Neutrophil (primary cell): ENCODE measurements around the gene NTM.

ENCODE experiments used
- H3K27ac ChIP-seq: fragments of 200-600 bp; sonication (generic); 2 replicates; pipeline ENCODE4 v1.5.1; 2016; ENCODE audit warnings: mild to moderate bottlenecking, moderate library complexity
- H3K27me3 ChIP-seq: fragments of 200-600 bp; sonication (generic); 2 replicates; pipeline ENCODE4 v1.6.0; 2016; ENCODE audit warnings: mild to moderate bottlenecking
- H3K36me3 ChIP-seq: fragments of 200-600 bp; sonication (generic); 2 replicates; pipeline ENCODE4 v1.5.1; 2017
- H3K4me1 ChIP-seq, 2 experiments: fragments of 200-600 bp in 1 of 2; sonication (generic) in 1 of 2; 1 replicate in 1 of 2; 2 replicates in 1 of 2; pipeline versions ENCODE4 v1.5.1 to v1.6.1; 2013 to 2016; ENCODE audit warnings: low read depth in 1 of 2, low read length in 1 of 2, mild to moderate bottlenecking in 1 of 2, moderate library complexity in 1 of 2; ENCODE audit not compliant: control insufficient read depth in 1 of 2, insufficient read depth in 1 of 2
- H3K4me3 ChIP-seq, 2 experiments: fragments of 200-600 bp in 1 of 2; sonication (generic) in 1 of 2; 1 replicate in 1 of 2; 2 replicates in 1 of 2; pipeline ENCODE4 v1.5.1; 2013 to 2016; ENCODE audit warnings: low read depth in 1 of 2, low read length in 1 of 2, mild to moderate bottlenecking in 1 of 2, moderate library complexity in 1 of 2
- H3K9me3 ChIP-seq: fragments of 200-600 bp; sonication (generic); 2 replicates; pipeline ENCODE4 v1.5.1; 2016
- CTCF ChIP-seq: fragments of 200-600 bp; sonication (generic); IDR thresholded peaks from 2 replicates; pipeline ENCODE4 v1.5.1; 2016; ENCODE audit warnings: antibody characterized with exemption

NTM gene

GRCh38 chr11:132244846-132245245, 874.4 kb downstream of the NTM start:
- Histone ChIP-seq H3K27ac (no peak overlapping the region), H3K4me3 (no peak overlapping the region), H3K36me3 (no peaks in the 10 kb centered on the region), H3K4me1 (no peaks in the 10 kb centered on the region), H3K9me3 (no peaks in the 10 kb centered on the region), H3K27me3 (no peaks in the 10 kb centered on the region)
- TF ChIP-seq CTCF = no peak

- Histone ChIP-seq H3K36me3 (no peaks in the 10 kb centered on the region), H3K27me3 (no peaks in the 10 kb centered on the region), H3K27ac (no peak overlapping the region), H3K4me3 (no peak overlapping the region), H3K9me3 (no peaks in the 10 kb centered on the region), H3K4me1 (no peaks in the 10 kb centered on the region)
- no peak for TF ChIP-seq CTCF
Observed at GRCh38 chr11:132245403-132246385, 875.3 kb downstream of the NTM start.

- Histone ChIP-seq H3K4me3 (no peak overlapping the region), H3K27me3 (no peaks in the 10 kb centered on the region), H3K36me3 (no peaks in the 10 kb centered on the region), H3K27ac (no peak overlapping the region), H3K4me1 (no peaks in the 10 kb centered on the region), H3K9me3 (no peaks in the 10 kb centered on the region)
- no peak for TF ChIP-seq CTCF
Observed at GRCh38 chr11:132248580-132248979, 878.2 kb downstream of the NTM start.

GRCh38 chr11:132249256-132249655, 878.8 kb downstream of the NTM start:
- Histone ChIP-seq H3K4me3 (no peak overlapping the region), H3K36me3 (no peaks in the 10 kb centered on the region), H3K9me3 (no peaks in the 10 kb centered on the region), H3K27ac (no peak overlapping the region), H3K27me3 (no peaks in the 10 kb centered on the region), H3K4me1 (no peaks in the 10 kb centered on the region)
- no peak for TF ChIP-seq CTCF

GRCh38 chr11:132251061-132251460, 880.6 kb downstream of the NTM start:
- no peaks in the 10 kb centered on the region for H3K27me3 ChIP-seq
- no peaks in the 10 kb centered on the region for H3K36me3 ChIP-seq
- H3K27ac ChIP-seq = no peak overlapping the region
- no peak overlapping the region for H3K4me3 ChIP-seq
- no peaks in the 10 kb centered on the region for H3K9me3 ChIP-seq
- no peaks in the 10 kb centered on the region for H3K4me1 ChIP-seq
- TF ChIP-seq CTCF = no peak
